Karpas-422 (cell line): ENCODE results near the gene FAM20C. TPM values are rescaled to one million over a fixed set of nuclear protein-coding genes. Genes with fewer than 3 reads are reported as not detected.

ENCODE experiments used
- DNase-seq: peaks from one replicate; pipeline ENCODE4 v3.0.0-alpha.2; 2015
- H2AFZ ChIP-seq: fragments of 200-600 bp; sonication (generic); 2 replicates; pipeline ENCODE4 v1.6.1; 2014; ENCODE audit warnings: antibody characterized with exemption, low read length, mixed read lengths
- H3K27ac ChIP-seq: fragments of 200-600 bp; sonication (generic); 2 replicates; pipeline ENCODE4 v1.5.1; 2014; ENCODE audit warnings: mild to moderate bottlenecking, low read length, moderate library complexity
- H3K27me3 ChIP-seq: fragments of 200-600 bp; sonication (generic); 2 replicates; pipeline ENCODE4 v1.6.1; 2014; ENCODE audit warnings: low read length, mixed read lengths
- H3K36me3 ChIP-seq: fragments of 200-600 bp; sonication (generic); 2 replicates; pipeline ENCODE4 v1.6.1; 2014; ENCODE audit warnings: low read length, mixed read lengths; ENCODE audit not compliant: insufficient read depth
- H3K4me1 ChIP-seq: fragments of 200-600 bp; sonication (generic); 2 replicates; pipeline ENCODE4 v1.6.1; 2014; ENCODE audit warnings: mild to moderate bottlenecking, low read length, mixed read lengths
- H3K4me2 ChIP-seq: fragments of 200-600 bp; sonication (generic); 2 replicates; pipeline ENCODE4 v1.6.1; 2014; ENCODE audit warnings: low read length, low read depth, mild to moderate bottlenecking; ENCODE audit not compliant: poor library complexity, severe bottlenecking
- H3K4me3 ChIP-seq: fragments of 200-600 bp; sonication (generic); 2 replicates; pipeline ENCODE4 v1.5.1; 2014; ENCODE audit warnings: mild to moderate bottlenecking, antibody characterized with exemption, low read length, mixed read lengths
- H3K79me2 ChIP-seq: fragments of 200-600 bp; sonication (generic); 2 replicates; pipeline ENCODE4 v1.6.1; 2014; ENCODE audit warnings: mild to moderate bottlenecking, low read length, mixed read lengths
- H3K9ac ChIP-seq: fragments of 200-600 bp; sonication (generic); 2 replicates; pipeline ENCODE4 v1.6.0; 2014; ENCODE audit warnings: low read length
- H3K9me2 ChIP-seq: fragments of 200-600 bp; sonication (generic), shearing (Covaris generic); replicated peaks from 2 replicates; pipeline ENCODE4 v1.6.0; 2014; ENCODE audit warnings: mild to moderate bottlenecking, low read length, moderate library complexity; ENCODE audit not compliant: insufficient read depth
- H3K9me3 ChIP-seq: fragments of 300-700, 200-600 bp; sonication (generic); 2 replicates; pipeline ENCODE4 v1.6.1; 2014; ENCODE audit warnings: low read length, mixed read lengths
- H4K20me1 ChIP-seq: fragments of 200-600 bp; sonication (generic); 2 replicates; pipeline ENCODE4 v1.6.1; 2014; ENCODE audit warnings: mild to moderate bottlenecking, antibody characterized with exemption, low read length, low read depth; ENCODE audit not compliant: insufficient read depth
- total RNA-seq: library from RNA; depleted of rRNA; stranded (reverse); fragments of >200 nt; shearing (Covaris generic); gene quantifications from 2 replicates; pipeline ENCODE4 v1.2.3, GENCODE V29; 2014; ENCODE audit warnings: low replicate concordance

FAM20C gene
- total RNA-seq, 1 experiment from 2014 or later = not detected

GRCh38 chr7:278081-278480, 85.7 kb downstream of the FAM20C start:
- Histone ChIP-seq H3K4me1 (no peaks in the 10 kb centered on the region), H3K9ac (no peak overlapping the region), H3K9me3 (peaks cover 5% of the 10 kb centered on the region), H3K4me3 (no peak overlapping the region), H3K4me2 (no peak overlapping the region), H3K9me2 (no peaks in the 10 kb centered on the region), H3K79me2 (no peaks in the 10 kb centered on the region), H3K36me3 (no peaks in the 10 kb centered on the region), H3K27me3 (no peaks in the 10 kb centered on the region; the same call in 1 of the 2 replicates), H4K20me1 (no peaks in the 10 kb centered on the region), H2AFZ (no peak overlapping the region), H3K27ac (no peak overlapping the region)
- no peak for DNase-seq

GRCh38 chr7:279821-280220, 87.5 kb downstream of the FAM20C start:
- H3K4me1 ChIP-seq = no peaks in the 10 kb centered on the region
- no peaks in the 10 kb centered on the region; the same call in 1 of the 2 replicates for H3K27me3 ChIP-seq
- H3K36me3 ChIP-seq = no peaks in the 10 kb centered on the region
- H2AFZ ChIP-seq = no peak overlapping the region
- no peak overlapping the region for H3K4me3 ChIP-seq
- no peaks in the 10 kb centered on the region; the same call in 1 of the 2 replicates for H3K9me3 ChIP-seq
- no peak overlapping the region for H3K4me2 ChIP-seq
- H3K9me2 ChIP-seq = no peaks in the 10 kb centered on the region
- no peaks in the 10 kb centered on the region for H4K20me1 ChIP-seq
- no peak overlapping the region for H3K9ac ChIP-seq
- no peaks in the 10 kb centered on the region for H3K79me2 ChIP-seq
- H3K27ac ChIP-seq = no peak overlapping the region
- DNase-seq = no peak

- Histone ChIP-seq H3K9me3 (no peaks in the 10 kb centered on the region; the same call in 1 of the 2 replicates), H3K4me3 (no peak overlapping the region), H3K79me2 (no peaks in the 10 kb centered on the region), H3K9me2 (no peaks in the 10 kb centered on the region), H2AFZ (no peak overlapping the region), H3K27me3 (no peaks in the 10 kb centered on the region; the same call in 1 of the 2 replicates), H3K4me2 (no peak overlapping the region), H3K27ac (no peak overlapping the region), H3K9ac (no peak overlapping the region), H3K4me1 (no peaks in the 10 kb centered on the region), H3K36me3 (no peaks in the 10 kb centered on the region), H4K20me1 (no peaks in the 10 kb centered on the region)
- no peak for DNase-seq
Measured at GRCh38 chr7:280461-280860, 88.1 kb downstream of the FAM20C start.

GRCh38 chr7:281637-282036, 89.3 kb downstream of the FAM20C start:
- Histone ChIP-seq H3K79me2 (no peaks in the 10 kb centered on the region), H3K4me3 (no peak overlapping the region), H3K4me2 (no peak overlapping the region), H4K20me1 (no peaks in the 10 kb centered on the region), H3K36me3 (no peaks in the 10 kb centered on the region), H3K27ac (no peak overlapping the region), H3K9me2 (no peaks in the 10 kb centered on the region), H3K27me3 (no peaks in the 10 kb centered on the region; the same call in 1 of the 2 replicates), H2AFZ (no peak overlapping the region), H3K9me3 (no peaks in the 10 kb centered on the region; the same call in 1 of the 2 replicates), H3K9ac (no peak overlapping the region), H3K4me1 (no peaks in the 10 kb centered on the region)
- DNase-seq = no peak

- Histone ChIP-seq H3K79me2 (no peaks in the 10 kb centered on the region), H4K20me1 (no peaks in the 10 kb centered on the region), H3K9ac (no peak overlapping the region), H3K27me3 (no peaks in the 10 kb centered on the region), H3K9me3 (no peaks in the 10 kb centered on the region), H2AFZ (no peak overlapping the region), H3K4me3 (no peak overlapping the region), H3K4me1 (no peaks in the 10 kb centered on the region), H3K27ac (no peak overlapping the region), H3K9me2 (no peaks in the 10 kb centered on the region), H3K4me2 (no peak overlapping the region), H3K36me3 (no peaks in the 10 kb centered on the region)
- DNase-seq = no peak
Measured at GRCh38 chr7:282621-283020, 90.2 kb downstream of the FAM20C start.

- Histone ChIP-seq H3K79me2 (no peaks in the 10 kb centered on the region), H3K27ac (no peak overlapping the region), H3K9ac (no peak overlapping the region), H3K36me3 (no peaks in the 10 kb centered on the region), H3K9me2 (no peaks in the 10 kb centered on the region), H2AFZ (no peak overlapping the region), H3K27me3 (no peaks in the 10 kb centered on the region), H3K4me1 (no peaks in the 10 kb centered on the region), H3K9me3 (no peaks in the 10 kb centered on the region), H3K4me2 (no peak overlapping the region), H3K4me3 (no peak overlapping the region), H4K20me1 (no peaks in the 10 kb centered on the region)
- no peak for DNase-seq
Measured at GRCh38 chr7:284762-285722, 92.7 kb downstream of the FAM20C start.

GRCh38 chr7:285731-286130, 93.4 kb downstream of the FAM20C start:
- no peaks in the 10 kb centered on the region for H3K9me2 ChIP-seq
- no peaks in the 10 kb centered on the region for H3K79me2 ChIP-seq
- no peak overlapping the region for H2AFZ ChIP-seq
- no peak overlapping the region for H3K4me3 ChIP-seq
- H3K9ac ChIP-seq = no peak overlapping the region
- H3K36me3 ChIP-seq = no peaks in the 10 kb centered on the region
- H3K9me3 ChIP-seq = no peaks in the 10 kb centered on the region
- DNase-seq = no peak
- no peaks in the 10 kb centered on the region for H4K20me1 ChIP-seq
- H3K4me1 ChIP-seq = no peaks in the 10 kb centered on the region
- no peak overlapping the region for H3K4me2 ChIP-seq
- H3K27ac ChIP-seq = no peak overlapping the region
- H3K27me3 ChIP-seq = no peaks in the 10 kb centered on the region

GRCh38 chr7:286266-286665, 93.9 kb downstream of the FAM20C start:
- Histone ChIP-seq H3K79me2 (no peaks in the 10 kb centered on the region), H3K4me3 (no peak overlapping the region), H3K4me1 (no peaks in the 10 kb centered on the region)

More at GRCh38 chr7:286266-286665, 93.9 kb downstream of the FAM20C start:
- no peak overlapping the region for H3K4me2 ChIP-seq
- no peaks in the 10 kb centered on the region for H3K27me3 ChIP-seq
- H3K36me3 ChIP-seq = no peaks in the 10 kb centered on the region
- no peaks in the 10 kb centered on the region for H3K9me2 ChIP-seq
- H4K20me1 ChIP-seq = no peaks in the 10 kb centered on the region
- H3K27ac ChIP-seq = no peak overlapping the region
- no peak overlapping the region for H3K9ac ChIP-seq
- H3K9me3 ChIP-seq = no peaks in the 10 kb centered on the region
- no peak for DNase-seq
- H2AFZ ChIP-seq = no peak overlapping the region
